Activated naive CD8-positive, alpha-beta T cell treated with anti-CD3 and anti-CD28 coated beads, Interleukin-2, amount 50 U/mL, for 16 hours (primary cell): Measurements from ENCODE around the gene LPA.
"Not testable (repeated sequence)": the region's sequence is repeated elsewhere in the genome, so short reads cannot be mapped to it uniquely, and the experiment has no call there.

Source experiments
- DNase-seq: peaks from one replicate; pipeline ENCODE4 v3.0.0-alpha.2; 2020; ENCODE audit warnings: low read depth, low spot score

The LPA gene

GRCh38 chr6:160664198-160664597 lies at the start of gene LPA:
Gene LPA, minus strand, starts transcription at chr6:160664275. Its CDS starts 61 bp downstream, at chr6:160664214.
- not testable (repeated sequence) for DNase-seq

- not testable (repeated sequence) for DNase-seq
Measured at GRCh38 chr6:160708993-160709392, 44.9 kb upstream of the LPA start.

- DNase-seq: not testable (repeated sequence)
Measured at GRCh38 chr6:160704688-160705087, 40.6 kb upstream of the LPA start.

- not testable (repeated sequence) for DNase-seq
Measured at GRCh38 chr6:160701918-160702680, 38.0 kb upstream of the LPA start, which contains the start of gene PLG. Gene PLG, plus strand, starts transcription at chr6:160702244. Its CDS starts 61 bp downstream, at chr6:160702305.

- DNase-seq: no peak
Measured at GRCh38 chr6:160697826-160698225, 33.8 kb upstream of the LPA start.

- DNase-seq: not testable (repeated sequence)
Measured at GRCh38 chr6:160696884-160697283, 32.8 kb upstream of the LPA start.

- not testable (repeated sequence) for DNase-seq
Measured at GRCh38 chr6:160695622-160696021, 31.5 kb upstream of the LPA start.

- not testable (repeated sequence) for DNase-seq
Measured at GRCh38 chr6:160695025-160695424, 30.9 kb upstream of the LPA start.

- DNase-seq: no peak
Measured at GRCh38 chr6:160692369-160692959, 28.4 kb upstream of the LPA start.

- no peak for DNase-seq
Measured at GRCh38 chr6:160691617-160692016, 27.5 kb upstream of the LPA start.

GRCh38 chr6:160690458-160690857 lies 26.4 kb upstream of the LPA start:
- DNase-seq: no peak

- DNase-seq: no peak
Measured at GRCh38 chr6:160685762-160686450, 21.8 kb upstream of the LPA start.

- not testable (repeated sequence) for DNase-seq
Measured at GRCh38 chr6:160685101-160685761, 21.2 kb upstream of the LPA start.

GRCh38 chr6:160679402-160679769 lies 15.3 kb upstream of the LPA start:
- DNase-seq: no peak

- no peak for DNase-seq
Measured at GRCh38 chr6:160678744-160679401, 14.8 kb upstream of the LPA start.

GRCh38 chr6:160678230-160678629 lies 14.2 kb upstream of the LPA start:
- DNase-seq: no peak

GRCh38 chr6:160676418-160676817 lies 12.3 kb upstream of the LPA start:
- DNase-seq: not testable (repeated sequence)

GRCh38 chr6:160668589-160668988 lies 4.5 kb upstream of the LPA start:
- no peak for DNase-seq

GRCh38 chr6:160667639-160668481 lies 3.8 kb upstream of the LPA start:
- DNase-seq: no peak

GRCh38 chr6:160662842-160663241 lies 1.2 kb downstream of the LPA start:
- no peak for DNase-seq

GRCh38 chr6:160662429-160662828 lies 1.6 kb downstream of the LPA start:
- no peak for DNase-seq
